ENCODE data around the gene COL11A1. TPM values are rescaled to one million over a fixed set of nuclear protein-coding genes. Genes with fewer than 3 reads are reported as not detected.

COL11A1 gene
- total and polyA plus RNA-seq, 8 donors = 0.21 to 89.1 (median 56.3) TPM

DNA sequence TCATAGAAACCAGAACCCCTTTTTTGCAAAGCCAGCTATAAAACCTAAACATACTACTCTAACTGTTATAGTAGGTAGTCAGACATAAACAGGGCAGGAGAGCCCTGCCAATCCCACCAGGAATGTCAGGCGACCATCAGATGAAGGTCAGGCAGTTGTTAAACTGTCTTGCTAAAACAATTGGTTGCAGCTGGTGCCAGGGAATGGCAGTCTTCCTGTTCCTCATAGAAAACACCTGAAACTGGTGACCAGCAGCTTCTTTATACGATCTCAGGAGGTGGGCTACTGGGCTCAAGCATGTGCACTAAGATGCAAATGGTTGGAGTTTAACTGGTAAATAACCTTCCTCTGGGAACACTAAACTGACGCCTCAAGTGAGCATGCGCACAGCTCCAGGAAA lies 224.1 kb downstream of the COL11A1 start:
- no peak overlapping the region for H3K4me3 ChIP-seq
- H3K27me3 ChIP-seq = no peaks in the 10 kb centered on the region
- no peak overlapping the region for H3K27ac ChIP-seq
- DNase-seq (no peak), ATAC-seq (no peak)
- TF ChIP-seq, protein P1, sequence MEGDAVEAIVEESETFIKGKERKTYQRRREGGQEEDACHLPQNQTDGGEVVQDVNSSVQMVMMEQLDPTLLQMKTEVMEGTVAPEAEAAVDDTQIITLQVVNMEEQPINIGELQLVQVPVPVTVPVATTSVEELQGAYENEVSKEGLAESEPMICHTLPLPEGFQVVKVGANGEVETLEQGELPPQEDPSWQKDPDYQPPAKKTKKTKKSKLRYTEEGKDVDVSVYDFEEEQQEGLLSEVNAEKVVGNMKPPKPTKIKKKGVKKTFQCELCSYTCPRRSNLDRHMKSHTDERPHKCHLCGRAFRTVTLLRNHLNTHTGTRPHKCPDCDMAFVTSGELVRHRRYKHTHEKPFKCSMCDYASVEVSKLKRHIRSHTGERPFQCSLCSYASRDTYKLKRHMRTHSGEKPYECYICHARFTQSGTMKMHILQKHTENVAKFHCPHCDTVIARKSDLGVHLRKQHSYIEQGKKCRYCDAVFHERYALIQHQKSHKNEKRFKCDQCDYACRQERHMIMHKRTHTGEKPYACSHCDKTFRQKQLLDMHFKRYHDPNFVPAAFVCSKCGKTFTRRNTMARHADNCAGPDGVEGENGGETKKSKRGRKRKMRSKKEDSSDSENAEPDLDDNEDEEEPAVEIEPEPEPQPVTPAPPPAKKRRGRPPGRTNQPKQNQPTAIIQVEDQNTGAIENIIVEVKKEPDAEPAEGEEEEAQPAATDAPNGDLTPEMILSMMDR (IDR thresholded peaks at IDR 0.05) = no peak
- H3K9me3 ChIP-seq = no peaks in the 10 kb centered on the region
- no peaks in the 10 kb centered on the region for H3K36me3 ChIP-seq
- no peaks in the 10 kb centered on the region for H3K4me1 ChIP-seq
- intact Hi-C loops (cut with DNase I) = no loop called here

GRCh38 chr1:102879439-102879993 lies 228.8 kb downstream of the COL11A1 start:
- no peaks in the 10 kb centered on the region for H3K9me3 ChIP-seq
- TF ChIP-seq, protein P1 (IDR thresholded peaks at IDR 0.05) = no peak
- DNase-seq (no peak), ATAC-seq (no peak)
- no peaks in the 10 kb centered on the region for H3K27me3 ChIP-seq
- no peak overlapping the region for H3K4me3 ChIP-seq
- no peak overlapping the region for H3K27ac ChIP-seq
- intact Hi-C loops (cut with DNase I) = no loop called here
- H3K36me3 ChIP-seq = no peaks in the 10 kb centered on the region
- no peaks in the 10 kb centered on the region for H3K4me1 ChIP-seq

- intact Hi-C loops (cut with DNase I) = no loop called here
- no peak overlapping the region for H3K27ac ChIP-seq
- H3K9me3 ChIP-seq = no peaks in the 10 kb centered on the region
- H3K36me3 ChIP-seq = no peaks in the 10 kb centered on the region
- ATAC-seq (no peak), DNase-seq (no peak)
- H3K27me3 ChIP-seq = no peaks in the 10 kb centered on the region
- TF ChIP-seq, protein P1 (IDR thresholded peaks at IDR 0.05) = no peak
- H3K4me3 ChIP-seq = no peak overlapping the region
- H3K4me1 ChIP-seq = no peaks in the 10 kb centered on the region
These were observed 232.6 kb downstream of the COL11A1 start for GRCh38 chr1:102875756-102876155.

DNA sequence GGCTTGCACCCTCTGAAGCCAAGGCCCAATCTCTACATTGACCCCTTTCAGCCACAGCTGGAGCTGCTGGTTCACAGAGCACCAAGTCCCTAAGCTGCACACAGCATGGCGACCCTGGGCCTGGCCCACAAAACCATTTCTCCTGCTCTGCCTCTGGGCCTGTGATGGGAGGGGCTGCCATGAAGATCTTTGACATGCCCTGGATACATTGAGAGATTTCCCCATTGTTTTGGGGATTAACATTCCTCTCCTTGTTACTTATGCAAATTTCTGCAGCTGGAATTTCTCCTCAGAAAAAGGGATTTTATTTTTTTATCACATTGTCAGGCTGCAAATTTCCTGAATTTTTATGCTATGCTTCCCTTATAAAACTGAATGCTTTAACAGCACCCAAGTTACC lies 235.8 kb downstream of the COL11A1 start:
- Histone ChIP-seq H3K9me3 (peaks cover 0 to 17% of the 10 kb centered on the region in 2 donors), H3K4me1 (no peaks in the 10 kb centered on the region), H3K36me3 (no peaks in the 10 kb centered on the region), H3K27ac (no peak overlapping the region), H3K27me3 (no peaks in the 10 kb centered on the region), H3K4me3 (no peak overlapping the region)
- intact Hi-C loops (cut with DNase I) = no loop called here
- TF ChIP-seq, protein P1 (IDR thresholded peaks at IDR 0.05) = no peak
- ATAC-seq = no peak
- no peak for DNase-seq

- no peaks in the 10 kb centered on the region for H3K4me1 ChIP-seq
- no peak overlapping the region for H3K27ac ChIP-seq
- H3K9me3 ChIP-seq = peaks cover 0 to 17% of the 10 kb centered on the region in 2 donors
- DNase-seq (no peak), ATAC-seq (no peak)
- H3K27me3 ChIP-seq = no peaks in the 10 kb centered on the region
- TF ChIP-seq, protein P1 (IDR thresholded peaks at IDR 0.05) = no peak
- no peak overlapping the region for H3K4me3 ChIP-seq
- intact Hi-C loops (cut with DNase I) = no loop called here
- no peaks in the 10 kb centered on the region for H3K36me3 ChIP-seq
These were observed 236.2 kb downstream of the COL11A1 start for GRCh38 chr1:102872097-102872496.
